ENCODE measurements around the gene DIDO1. TPM values are rescaled to one million over a fixed set of nuclear protein-coding genes. Genes with fewer than 3 reads are reported as not detected.

Gene DIDO1
- polyA plus RNA-seq, 1 of the 3 experiments (the other 2 are of a cell fraction) = 14.7 TPM

DNA sequence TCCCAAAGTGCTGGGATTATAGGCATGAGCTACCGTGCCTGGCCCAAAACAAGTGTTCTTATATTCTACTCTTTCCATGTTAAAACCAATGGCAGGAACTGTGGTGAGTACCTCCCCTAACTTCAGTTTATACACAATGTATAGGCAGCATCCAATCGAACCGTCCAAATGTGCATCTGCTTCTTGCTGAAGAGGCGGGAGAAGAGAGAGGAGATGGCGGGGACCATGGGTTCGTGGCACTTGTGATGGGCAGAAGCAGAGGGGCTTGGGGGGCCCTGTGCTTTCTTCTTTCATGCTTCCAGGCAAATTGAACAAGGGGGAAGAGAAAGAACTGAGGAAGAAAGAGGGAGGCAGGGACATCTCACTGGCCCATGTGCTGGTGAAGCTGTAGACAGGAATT is 53.4 kb downstream of the DIDO1 start:
- H3K4me2 ChIP-seq = no peak overlapping the region
- TF ChIP-seq POLR2AphosphoS5 (IDR thresholded peaks at IDR 0.05; ENCODE audit: low read depth, low read length) (no peak), REST (IDR thresholded peaks at IDR 0.05; ENCODE audit: low read depth, low read length) (no peak), CTCF (IDR thresholded peaks at IDR 0.05) (no peak), RXRA (IDR thresholded peaks at IDR 0.05; ENCODE audit: borderline replicate concordance, low read depth) (no peak), MEF2A (IDR thresholded peaks at IDR 0.05; ENCODE audit: borderline replicate concordance, low read depth) (no peak), GABPA (IDR thresholded peaks at IDR 0.05; ENCODE audit: low read depth) (no peak), RAD21 (IDR thresholded peaks at IDR 0.05; ENCODE audit: low read length) (no peak), TCF12 (IDR thresholded peaks at IDR 0.05) (no peak), RCOR1 (IDR thresholded peaks at IDR 0.05; ENCODE audit: low read length) (no peak), TEAD4 (IDR thresholded peaks at IDR 0.05; ENCODE audit: borderline replicate concordance, insufficient read depth) (no peak)
- H3K36me3 ChIP-seq (replicated peaks in 1 of 2; ENCODE audit: control insufficient read depth in 1 of 2, insufficient read depth in 2 of 2, low read length in 1 of 2) = peaks cover 0 to 1% of the 10 kb centered on the region in 2 experiments
- H3K79me2 ChIP-seq (ENCODE audit: insufficient read depth) = no peaks in the 10 kb centered on the region
- H3K27ac ChIP-seq (ENCODE audit: low read depth in 2 of 2, low read length in 1 of 2) = no peak overlapping the region
- 88% methylated on average over 6 of the region's 6 CpGs for WGBS (ENCODE audit: low lambda C conversion rate)
- H3K4me1 ChIP-seq (ENCODE audit: control insufficient read depth in 1 of 2, insufficient read depth in 2 of 2, low read depth in 1 of 2, low read length in 1 of 2) = peaks cover 4 to 19% of the 10 kb centered on the region in 2 experiments; a peak in 3 of 4 replicates
- H3K4me3 ChIP-seq (ENCODE audit: low read depth in 2 of 2, low read length in 1 of 2) = no peak overlapping the region
- no peaks in the 10 kb centered on the region for H3K9me2 ChIP-seq
- no peak overlapping the region for H2AFZ ChIP-seq (ENCODE audit: low read depth)
- no peaks in the 10 kb centered on the region for H3K9me3 ChIP-seq
- no peak for DNase-seq
- ChIA-PET POLR2A (interaction anchor here (0.8 to 1.1 kb wide), 2 partner anchors 9 to 15 kb away, joined by 3 read pairs; no protein-coding TSS in a partner anchor), CTCF (interaction anchor here (1.3 to 7.4 kb wide), 6 partner anchors 10 to 136 kb away, joined by 3 to 86 read pairs (median 26); partner anchors contain the start of gene TCFL5)
- no peaks in the 10 kb centered on the region for H3K27me3 ChIP-seq (ENCODE audit: insufficient read depth)
- H3K9ac ChIP-seq = no peak overlapping the region
- H4K20me1 ChIP-seq (ENCODE audit: insufficient read depth) = no peaks in the 10 kb centered on the region
- H3F3A ChIP-seq (replicated peaks; ENCODE audit: insufficient read depth) = peaks cover 20% of the 10 kb centered on the region

GRCh38 chr20:62872184-62872847 is 54.0 kb downstream of the DIDO1 start:
- CTCF ChIA-PET = interaction anchor here (1.6 to 7.4 kb wide), 5 partner anchors 10 to 136 kb away, joined by 4 to 86 read pairs (median 29); partner anchors contain the start of gene TCFL5
- POLR2A ChIA-PET = interaction anchor here (0.8 to 1.1 kb wide), 2 partner anchors 8 to 15 kb away, joined by 3 read pairs; no protein-coding TSS in a partner anchor
- TF ChIP-seq TEAD4 (IDR thresholded peaks at IDR 0.05; ENCODE audit: borderline replicate concordance, insufficient read depth) = no peak
- no peak for TF ChIP-seq POLR2AphosphoS5 (IDR thresholded peaks at IDR 0.05; ENCODE audit: low read depth, low read length)
- TF ChIP-seq EZH2phosphoT487 (IDR thresholded peaks at IDR 0.05; ENCODE audit: borderline replicate concordance, low read depth) = no peak
- TF ChIP-seq REST (IDR thresholded peaks at IDR 0.05; ENCODE audit: low read depth, low read length) = no peak
- TF ChIP-seq, protein P1, sequence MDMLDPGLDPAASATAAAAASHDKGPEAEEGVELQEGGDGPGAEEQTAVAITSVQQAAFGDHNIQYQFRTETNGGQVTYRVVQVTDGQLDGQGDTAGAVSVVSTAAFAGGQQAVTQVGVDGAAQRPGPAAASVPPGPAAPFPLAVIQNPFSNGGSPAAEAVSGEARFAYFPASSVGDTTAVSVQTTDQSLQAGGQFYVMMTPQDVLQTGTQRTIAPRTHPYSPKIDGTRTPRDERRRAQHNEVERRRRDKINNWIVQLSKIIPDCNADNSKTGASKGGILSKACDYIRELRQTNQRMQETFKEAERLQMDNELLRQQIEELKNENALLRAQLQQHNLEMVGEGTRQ (IDR thresholded peaks at IDR 0.05; ENCODE audit: borderline replicate concordance, low read depth, low read length) = no peak
- no peak for TF ChIP-seq GATA2 (CRISPR knock-in tag; IDR thresholded peaks at IDR 0.05)
- no peak for TF ChIP-seq USF1 (IDR thresholded peaks at IDR 0.05; ENCODE audit: borderline replicate concordance, low read depth)

More at GRCh38 chr20:62872184-62872847, 54.0 kb downstream of the DIDO1 start:
- Histone ChIP-seq H3K4me3 (ENCODE audit: low read depth in 2 of 2, low read length in 1 of 2) (no peak overlapping the region), H3K9ac (no peak overlapping the region), H4K20me1 (ENCODE audit: insufficient read depth) (no peaks in the 10 kb centered on the region), H3K9me3 (no peaks in the 10 kb centered on the region), H2AFZ (ENCODE audit: low read depth) (no peak overlapping the region), H3K27ac (ENCODE audit: low read depth in 2 of 2, low read length in 1 of 2) (no peak overlapping the region), H3K4me1 (ENCODE audit: control insufficient read depth in 1 of 2, insufficient read depth in 2 of 2, low read depth in 1 of 2, low read length in 1 of 2) (peaks cover 4 to 19% of the 10 kb centered on the region in 2 experiments; a peak in 3 of 4 replicates), H3K9me2 (no peaks in the 10 kb centered on the region), H3K79me2 (ENCODE audit: insufficient read depth) (no peaks in the 10 kb centered on the region), H3K36me3 (replicated peaks in 1 of 2; ENCODE audit: control insufficient read depth in 1 of 2, insufficient read depth in 2 of 2, low read length in 1 of 2) (no peaks in the 10 kb centered on the region), H3F3A (replicated peaks; ENCODE audit: insufficient read depth) (peaks cover 17% of the 10 kb centered on the region), H3K27me3 (ENCODE audit: insufficient read depth) (no peaks in the 10 kb centered on the region), H3K4me2 (no peak overlapping the region)
- DNase-seq = no peak
- WGBS (ENCODE audit: low lambda C conversion rate) = 85% methylated on average over 18 of the region's 18 CpGs
